Measurements from ENCODE around the gene CTNNA1.

CTNNA1 gene

GRCh38 chr5:138872841-138873465, 119.7 kb downstream of the CTNNA1 start:
- DNase-seq (ENCODE audit: low spot score): no peak
- in situ Hi-C loops (cut with MboI; ENCODE audit: low pct_unique_long_range_greater_than_20kb, low sequenced_read_pairs, unreplicated experiment): no loop called here
- no peak for TF ChIP-seq CTCF (IDR thresholded peaks at IDR 0.05; ENCODE audit: extremely low read depth, insufficient read depth, missing control alignments)

GRCh38 chr5:138873466-138874221, 120.4 kb downstream of the CTNNA1 start:
- in situ Hi-C loops (cut with MboI; ENCODE audit: low pct_unique_long_range_greater_than_20kb, low sequenced_read_pairs, unreplicated experiment): no loop called here
- no peak for TF ChIP-seq CTCF (IDR thresholded peaks at IDR 0.05; ENCODE audit: extremely low read depth, insufficient read depth, missing control alignments)
- DNase-seq (ENCODE audit: low spot score): no peak

GRCh38 chr5:138874241-138874640, 121.0 kb downstream of the CTNNA1 start:
- no peak for DNase-seq (ENCODE audit: low spot score)
- in situ Hi-C loops (cut with MboI; ENCODE audit: low pct_unique_long_range_greater_than_20kb, low sequenced_read_pairs, unreplicated experiment): no loop called here
- TF ChIP-seq CTCF (IDR thresholded peaks at IDR 0.05; ENCODE audit: extremely low read depth, insufficient read depth, missing control alignments): no peak

- in situ Hi-C loops (cut with MboI; ENCODE audit: low pct_unique_long_range_greater_than_20kb, low sequenced_read_pairs, unreplicated experiment): no loop called here
- no peak for TF ChIP-seq CTCF (IDR thresholded peaks at IDR 0.05; ENCODE audit: extremely low read depth, insufficient read depth, missing control alignments)
- DNase-seq (ENCODE audit: low spot score): no peak
Observed at GRCh38 chr5:138874771-138875551, 121.7 kb downstream of the CTNNA1 start, which contains the start of gene LRRTM2. Gene LRRTM2, minus strand, starts transcription at chr5:138875335. Its CDS starts 424 bp downstream, at chr5:138874911.

- no peak for DNase-seq (ENCODE audit: low spot score)
- in situ Hi-C loops (cut with MboI; ENCODE audit: low pct_unique_long_range_greater_than_20kb, low sequenced_read_pairs, unreplicated experiment): no loop called here
- no peak for TF ChIP-seq CTCF (IDR thresholded peaks at IDR 0.05; ENCODE audit: extremely low read depth, insufficient read depth, missing control alignments)
Observed at GRCh38 chr5:138875552-138875875, 122.3 kb downstream of the CTNNA1 start.

GRCh38 chr5:138875946-138876345, 122.7 kb downstream of the CTNNA1 start:
- no peak for DNase-seq (ENCODE audit: low spot score)
- in situ Hi-C loops (cut with MboI; ENCODE audit: low pct_unique_long_range_greater_than_20kb, low sequenced_read_pairs, unreplicated experiment): no loop called here
- no peak for TF ChIP-seq CTCF (IDR thresholded peaks at IDR 0.05; ENCODE audit: extremely low read depth, insufficient read depth, missing control alignments)

Measured in GM13977 (cell line).